Neural progenitor cell (in vitro differentiated cells): ENCODE results near the gene FAM149B1.

ENCODE experiments used
- CTCF ChIP-seq: fragments of 200-600 bp; sonication (generic); IDR thresholded peaks from 2 replicates; pipeline ENCODE4 v1.5.1; 2017; ENCODE audit warnings: antibody characterized with exemption, mild to moderate bottlenecking
- EZH2 ChIP-seq: fragments of 200-600 bp; sonication (generic); IDR thresholded peaks from 2 replicates; pipeline ENCODE4 v1.6.1; 2017; ENCODE audit warnings: antibody characterized with exemption, mild to moderate bottlenecking, moderate library complexity

GRCh38 chr10:73161662-73162061 is 6.3 kb upstream of the FAM149B1 start:
- TF ChIP-seq CTCF (no peak), EZH2 (no peak)
